Measurements from ENCODE around the gene SENP1.

- TF ChIP-seq CTCF (IDR thresholded peaks at IDR 0.05) (no peak), POLR2AphosphoS5 (IDR thresholded peaks at IDR 0.05) (no peak), EP300 (IDR thresholded peaks at IDR 0.05) (no peak)
Observed at GRCh38 chr12:48028541-48029431, 77.1 kb downstream of the SENP1 start.
